ENCODE data around the gene PHACTR3. TPM values are rescaled to one million over a fixed set of nuclear protein-coding genes. Genes with fewer than 3 reads are reported as not detected.

The PHACTR3 gene
- total RNA-seq, 2 donors from 2014 or later: 0.34 TPM; not detected in 1

- Histone ChIP-seq H3K27ac (no peak overlapping the region), H3K4me1 (replicated peaks) (no peaks in the 10 kb centered on the region), H3K4me3 (no peak overlapping the region), H3K36me3 (no peaks in the 10 kb centered on the region), H3K27me3 (replicated peaks; ENCODE audit: insufficient read depth) (no peaks in the 10 kb centered on the region), H3K9me3 (no peaks in the 10 kb centered on the region)
- intact Hi-C loops (cut with DNase I): no loop called here
- no peak for DNase-seq (ENCODE audit: low spot score)
- no peak for TF ChIP-seq POLR2A (IDR thresholded peaks at IDR 0.05)
- no peak for TF ChIP-seq POLR2AphosphoS5 (IDR thresholded peaks at IDR 0.05)
- no peak for TF ChIP-seq CTCF (IDR thresholded peaks at IDR 0.05)
- WGBS: 61% methylated on average over 5 of the region's 5 CpGs
These were observed 46.1 kb downstream of the PHACTR3 start for GRCh38 chr20:59650418-59650817.

DNA sequence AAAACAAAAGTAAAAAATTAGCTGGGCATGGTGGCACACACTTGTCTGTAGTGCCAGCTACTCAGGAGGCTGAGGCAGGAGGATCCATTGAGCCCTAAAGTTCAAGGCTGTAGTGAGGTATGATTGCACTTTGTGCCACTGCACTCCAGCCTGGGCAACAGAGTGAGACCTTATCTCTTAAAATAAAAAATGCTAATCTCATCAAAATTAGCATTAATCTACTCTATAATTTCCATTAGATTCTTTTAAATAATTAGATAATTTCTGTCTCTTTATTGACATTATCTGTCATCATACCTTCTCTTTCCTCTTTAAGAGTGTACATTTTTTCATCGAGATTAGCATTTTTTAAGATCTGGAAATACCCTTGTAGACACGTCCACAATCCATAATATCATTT is 48.0 kb downstream of the PHACTR3 start:
- Histone ChIP-seq H3K36me3 (no peaks in the 10 kb centered on the region), H3K27ac (no peak overlapping the region), H3K4me3 (no peak overlapping the region), H3K4me1 (replicated peaks) (no peaks in the 10 kb centered on the region), H3K27me3 (replicated peaks; ENCODE audit: insufficient read depth) (no peaks in the 10 kb centered on the region), H3K9me3 (no peaks in the 10 kb centered on the region)
- no peak for TF ChIP-seq CTCF (IDR thresholded peaks at IDR 0.05)
- TF ChIP-seq POLR2A (IDR thresholded peaks at IDR 0.05): no peak
- TF ChIP-seq POLR2AphosphoS5 (IDR thresholded peaks at IDR 0.05): no peak
- intact Hi-C loops (cut with DNase I): no loop called here
- no peak for DNase-seq (ENCODE audit: low spot score)
- WGBS: 71% methylated on average over 2 of the region's 2 CpGs

- no peak for TF ChIP-seq POLR2A (IDR thresholded peaks at IDR 0.05)
- no peak for TF ChIP-seq POLR2AphosphoS5 (IDR thresholded peaks at IDR 0.05)
- peaks cover 2% of the 10 kb centered on the region for H3K27me3 ChIP-seq (replicated peaks; ENCODE audit: insufficient read depth)
- no peak for DNase-seq (ENCODE audit: low spot score)
- no peaks in the 10 kb centered on the region for H3K36me3 ChIP-seq
- no peak overlapping the region for H3K4me3 ChIP-seq
- H3K4me1 ChIP-seq (replicated peaks): no peaks in the 10 kb centered on the region
- intact Hi-C loops (cut with DNase I): no loop called here
- H3K27ac ChIP-seq: no peak overlapping the region
- no peaks in the 10 kb centered on the region for H3K9me3 ChIP-seq
These were observed 52.1 kb downstream of the PHACTR3 start for GRCh38 chr20:59656417-59656816.

DNA sequence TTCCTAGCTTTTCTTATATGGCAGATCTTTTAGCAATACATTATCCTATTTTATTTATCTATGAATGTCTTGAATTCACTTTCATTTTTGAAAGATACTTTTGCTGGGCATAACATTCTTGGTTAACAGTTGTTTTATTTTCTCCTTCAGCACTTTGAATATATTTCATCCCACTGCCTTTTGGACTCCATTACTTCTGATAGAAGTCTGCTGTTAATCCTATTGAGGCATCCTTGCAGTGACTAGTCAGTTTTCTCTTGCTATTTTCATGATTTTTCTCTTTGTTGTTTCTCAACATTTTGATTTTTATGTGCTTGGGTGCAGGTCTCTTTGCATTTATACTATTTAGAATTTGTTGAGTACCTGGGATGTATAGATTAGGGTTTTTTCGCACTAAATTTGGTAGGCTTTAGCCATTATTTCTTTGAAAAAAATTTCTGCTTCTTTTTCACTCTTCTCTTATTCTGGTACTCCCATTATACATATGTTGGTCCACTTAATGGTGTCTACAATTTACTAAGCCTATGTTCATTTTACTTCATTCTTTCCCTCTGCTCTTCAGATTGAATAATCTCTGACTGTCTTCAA is 53.2 kb downstream of the PHACTR3 start:
- no peak overlapping the region for H3K27ac ChIP-seq
- TF ChIP-seq CTCF (IDR thresholded peaks at IDR 0.05) (no peak), POLR2AphosphoS5 (IDR thresholded peaks at IDR 0.05) (no peak), POLR2A (IDR thresholded peaks at IDR 0.05) (no peak)
- 81% methylated on average over 1 of the region's 1 CpG for WGBS
- no peaks in the 10 kb centered on the region for H3K36me3 ChIP-seq
- H3K27me3 ChIP-seq (replicated peaks; ENCODE audit: insufficient read depth): peaks cover 2% of the 10 kb centered on the region
- no peaks in the 10 kb centered on the region for H3K4me1 ChIP-seq (replicated peaks)
- H3K4me3 ChIP-seq: no peak overlapping the region
- intact Hi-C loops (cut with DNase I): no loop called here
- no peak for DNase-seq (ENCODE audit: low spot score)
- H3K9me3 ChIP-seq: no peaks in the 10 kb centered on the region

- intact Hi-C loops (cut with DNase I): no loop called here
- no peaks in the 10 kb centered on the region for H3K36me3 ChIP-seq
- WGBS: 54% methylated on average over 2 of the region's 2 CpGs
These were observed 56.1 kb downstream of the PHACTR3 start for GRCh38 chr20:59660471-59660870.

DNA sequence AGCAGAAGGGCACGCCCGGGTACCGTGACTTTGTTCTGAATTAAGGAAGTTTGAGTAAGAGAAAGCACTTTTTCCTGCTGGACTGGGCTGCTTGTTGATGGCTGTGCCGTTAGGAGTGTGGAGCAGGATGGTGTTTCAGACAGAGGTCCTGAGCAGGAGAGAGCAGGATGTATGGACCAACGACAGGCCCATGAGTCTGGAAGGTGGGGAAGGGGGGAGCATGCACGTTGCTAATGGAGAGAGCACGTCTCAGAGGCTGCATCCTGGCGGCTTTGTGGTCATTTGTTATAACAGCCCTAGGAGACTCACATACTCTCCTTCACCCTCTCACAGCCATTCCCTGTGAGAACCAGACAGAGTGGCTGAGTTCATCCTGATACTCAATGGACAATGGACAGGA is 56.8 kb downstream of the PHACTR3 start:
- no peak overlapping the region for H3K4me3 ChIP-seq
- H3K27ac ChIP-seq: no peak overlapping the region
- H3K27me3 ChIP-seq (replicated peaks; ENCODE audit: insufficient read depth): peaks cover 7% of the 10 kb centered on the region
- no peaks in the 10 kb centered on the region for H3K9me3 ChIP-seq
- intact Hi-C loops (cut with DNase I): no loop called here
- WGBS: 43% methylated on average over 8 of the region's 8 CpGs
- no peak for TF ChIP-seq POLR2AphosphoS5 (IDR thresholded peaks at IDR 0.05)
- TF ChIP-seq CTCF (IDR thresholded peaks at IDR 0.05): no peak
- TF ChIP-seq POLR2A (IDR thresholded peaks at IDR 0.05): no peak
- no peak for DNase-seq (ENCODE audit: low spot score)
- H3K4me1 ChIP-seq (replicated peaks): no peaks in the 10 kb centered on the region
- no peaks in the 10 kb centered on the region for H3K36me3 ChIP-seq

More at GRCh38 chr20:59660471-59660870, 56.1 kb downstream of the PHACTR3 start:
- Histone ChIP-seq H3K9me3 (no peaks in the 10 kb centered on the region), H3K27ac (no peak overlapping the region), H3K27me3 (replicated peaks; ENCODE audit: insufficient read depth) (peaks cover 2% of the 10 kb centered on the region), H3K4me3 (no peak overlapping the region), H3K4me1 (replicated peaks) (no peaks in the 10 kb centered on the region)
- DNase-seq (ENCODE audit: low spot score): no peak
- TF ChIP-seq POLR2AphosphoS5 (IDR thresholded peaks at IDR 0.05) (no peak), POLR2A (IDR thresholded peaks at IDR 0.05) (no peak)

All from prostate gland (tissue), 2 donors.